Gastroesophageal sphincter (tissue), 3 donors: ENCODE results near the gene MRPS18A.

Experiments
- EP300 ChIP-seq: sonication (generic); formaldehyde crosslinking; IDR thresholded peaks from one replicate; pipeline ENCODE4 v1.6.1; 2017; ENCODE audit warnings: antibody characterized with exemption, mild to moderate bottlenecking
- POLR2A ChIP-seq, 2 donors: fragments of 450-650 bp; IDR thresholded peaks; one replicate each; pipeline ENCODE4 v1.6.1; 2017; ENCODE audit warnings: antibody characterized with exemption in 2 of 2, mild to moderate bottlenecking in 2 of 2, moderate library complexity in 1 of 2
- TF ChIP-seq, protein P1 (sequence below), 4 experiments: fragments of 200-600 bp in 2 of 4; fragments of 450-650 bp in 2 of 4; sonication (generic) in 1 of 4; IDR thresholded peaks; one replicate each; pipeline ENCODE4 v1.5.1; 2017 to 2019; ENCODE audit warnings: antibody characterized with exemption in 4 of 4, mild to moderate bottlenecking in 2 of 4, moderate library complexity in 2 of 4

DNA sequence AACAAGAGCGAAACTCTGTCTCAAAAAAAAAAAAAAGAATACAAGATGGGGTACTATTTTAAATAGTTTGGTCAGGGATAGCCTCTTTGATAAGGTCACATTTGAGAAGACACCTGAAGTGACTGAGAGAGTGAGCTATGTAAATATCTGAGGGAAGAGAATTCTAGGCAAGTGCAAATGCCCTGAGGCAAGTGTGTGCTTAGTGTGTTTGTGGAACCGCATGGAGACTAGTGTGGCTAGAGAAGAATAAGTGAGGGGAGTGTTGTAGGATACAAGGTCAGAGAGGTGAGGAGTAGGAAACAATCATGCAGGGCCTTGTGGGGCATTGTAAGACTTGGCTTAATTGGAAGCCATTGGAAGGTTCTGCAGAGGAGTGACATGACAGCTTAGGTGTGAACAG lies 39.3 kb downstream of the MRPS18A start:
- TF ChIP-seq, protein P1, sequence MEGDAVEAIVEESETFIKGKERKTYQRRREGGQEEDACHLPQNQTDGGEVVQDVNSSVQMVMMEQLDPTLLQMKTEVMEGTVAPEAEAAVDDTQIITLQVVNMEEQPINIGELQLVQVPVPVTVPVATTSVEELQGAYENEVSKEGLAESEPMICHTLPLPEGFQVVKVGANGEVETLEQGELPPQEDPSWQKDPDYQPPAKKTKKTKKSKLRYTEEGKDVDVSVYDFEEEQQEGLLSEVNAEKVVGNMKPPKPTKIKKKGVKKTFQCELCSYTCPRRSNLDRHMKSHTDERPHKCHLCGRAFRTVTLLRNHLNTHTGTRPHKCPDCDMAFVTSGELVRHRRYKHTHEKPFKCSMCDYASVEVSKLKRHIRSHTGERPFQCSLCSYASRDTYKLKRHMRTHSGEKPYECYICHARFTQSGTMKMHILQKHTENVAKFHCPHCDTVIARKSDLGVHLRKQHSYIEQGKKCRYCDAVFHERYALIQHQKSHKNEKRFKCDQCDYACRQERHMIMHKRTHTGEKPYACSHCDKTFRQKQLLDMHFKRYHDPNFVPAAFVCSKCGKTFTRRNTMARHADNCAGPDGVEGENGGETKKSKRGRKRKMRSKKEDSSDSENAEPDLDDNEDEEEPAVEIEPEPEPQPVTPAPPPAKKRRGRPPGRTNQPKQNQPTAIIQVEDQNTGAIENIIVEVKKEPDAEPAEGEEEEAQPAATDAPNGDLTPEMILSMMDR (IDR thresholded peaks at IDR 0.05), result no peak
- TF ChIP-seq POLR2A (IDR thresholded peaks at IDR 0.05), result no peak
- no peak for TF ChIP-seq EP300
